ENCODE results near the gene PI4KA.

PI4KA gene

DNA sequence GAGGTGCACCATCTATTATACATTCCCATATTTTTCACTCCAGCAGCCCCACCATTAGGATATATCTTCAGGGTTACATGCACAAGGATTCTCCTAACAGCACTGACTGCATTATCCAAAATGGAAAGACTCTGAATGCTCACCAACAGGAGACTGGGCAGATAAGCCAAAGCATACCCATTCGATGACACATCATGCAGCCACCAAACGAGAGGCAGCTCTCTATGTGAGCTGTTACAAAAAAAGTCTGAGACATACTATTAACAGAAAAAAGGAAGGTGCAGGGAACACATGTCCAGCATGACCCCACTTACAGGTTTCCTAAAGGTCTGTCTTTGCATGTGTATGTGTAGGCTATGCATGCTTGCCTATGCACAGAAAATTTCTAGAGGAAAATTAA, 97.1 kb downstream of the PI4KA start:
- TF ChIP-seq, protein P1, sequence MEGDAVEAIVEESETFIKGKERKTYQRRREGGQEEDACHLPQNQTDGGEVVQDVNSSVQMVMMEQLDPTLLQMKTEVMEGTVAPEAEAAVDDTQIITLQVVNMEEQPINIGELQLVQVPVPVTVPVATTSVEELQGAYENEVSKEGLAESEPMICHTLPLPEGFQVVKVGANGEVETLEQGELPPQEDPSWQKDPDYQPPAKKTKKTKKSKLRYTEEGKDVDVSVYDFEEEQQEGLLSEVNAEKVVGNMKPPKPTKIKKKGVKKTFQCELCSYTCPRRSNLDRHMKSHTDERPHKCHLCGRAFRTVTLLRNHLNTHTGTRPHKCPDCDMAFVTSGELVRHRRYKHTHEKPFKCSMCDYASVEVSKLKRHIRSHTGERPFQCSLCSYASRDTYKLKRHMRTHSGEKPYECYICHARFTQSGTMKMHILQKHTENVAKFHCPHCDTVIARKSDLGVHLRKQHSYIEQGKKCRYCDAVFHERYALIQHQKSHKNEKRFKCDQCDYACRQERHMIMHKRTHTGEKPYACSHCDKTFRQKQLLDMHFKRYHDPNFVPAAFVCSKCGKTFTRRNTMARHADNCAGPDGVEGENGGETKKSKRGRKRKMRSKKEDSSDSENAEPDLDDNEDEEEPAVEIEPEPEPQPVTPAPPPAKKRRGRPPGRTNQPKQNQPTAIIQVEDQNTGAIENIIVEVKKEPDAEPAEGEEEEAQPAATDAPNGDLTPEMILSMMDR (IDR thresholded peaks at IDR 0.05; ENCODE audit: extremely low read depth, insufficient read depth, missing control alignments) = no peak
- no peak for DNase-seq (ENCODE audit: low spot score)
- in situ Hi-C loops (cut with MboI; ENCODE audit: low pct_unique_long_range_greater_than_20kb, low sequenced_read_pairs, unreplicated experiment) = no loop called here

DNA sequence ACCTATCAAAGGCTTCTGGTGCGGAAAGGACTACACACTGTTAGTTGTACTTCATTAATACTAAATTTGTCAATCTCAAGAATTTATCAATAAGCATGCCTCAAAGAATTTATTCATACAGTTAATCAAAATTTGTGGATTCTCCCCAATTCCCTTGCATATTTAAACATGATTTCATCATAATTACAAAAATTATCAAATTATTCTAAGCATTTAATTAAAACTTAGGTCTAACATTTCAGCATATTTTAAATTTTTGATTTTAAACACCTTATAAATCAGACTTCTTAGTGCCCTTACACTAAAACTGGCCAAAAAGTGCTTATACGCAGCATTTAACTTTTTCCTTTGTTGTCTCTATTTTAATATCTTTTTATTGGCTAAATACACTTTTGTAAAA, 98.5 kb downstream of the PI4KA start:
- TF ChIP-seq, protein P1 (IDR thresholded peaks at IDR 0.05; ENCODE audit: extremely low read depth, insufficient read depth, missing control alignments) = no peak

DNA sequence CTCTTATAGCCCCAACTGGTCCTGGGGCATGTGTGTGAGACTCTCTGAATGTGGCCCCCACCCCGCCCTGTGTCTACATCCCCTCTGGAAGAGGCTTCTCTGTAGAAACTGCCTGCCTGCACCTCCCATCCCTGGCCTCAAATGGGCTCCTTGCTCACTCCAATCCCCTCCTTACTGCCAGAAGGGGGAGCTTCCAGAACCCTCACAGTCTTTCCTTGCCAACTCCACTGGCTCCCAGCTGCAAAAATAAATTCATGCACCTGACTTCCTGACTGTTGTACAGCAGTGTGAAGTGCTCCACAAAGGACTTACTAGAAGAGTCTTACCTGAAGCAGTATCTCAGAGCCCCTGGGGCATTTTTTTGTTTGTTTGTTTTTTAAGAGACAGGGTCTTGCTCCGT, 99.9 kb downstream of the PI4KA start:
- no peak for DNase-seq (ENCODE audit: low spot score)
- in situ Hi-C loops (cut with MboI; ENCODE audit: low pct_unique_long_range_greater_than_20kb, low sequenced_read_pairs, unreplicated experiment) = no loop called here
- TF ChIP-seq, protein P1 (IDR thresholded peaks at IDR 0.05; ENCODE audit: extremely low read depth, insufficient read depth, missing control alignments) = no peak

More for the DNA sequence above, 98.5 kb downstream of the PI4KA start:
- in situ Hi-C loops (cut with MboI; ENCODE audit: low pct_unique_long_range_greater_than_20kb, low sequenced_read_pairs, unreplicated experiment) = no loop called here
- DNase-seq (ENCODE audit: low spot score) = no peak

GRCh38 chr22:20756846-20757245, 101.8 kb downstream of the PI4KA start:
- TF ChIP-seq, protein P1 (IDR thresholded peaks at IDR 0.05; ENCODE audit: extremely low read depth, insufficient read depth, missing control alignments) = no peak
- no peak for DNase-seq (ENCODE audit: low spot score)
- in situ Hi-C loops (cut with MboI; ENCODE audit: low pct_unique_long_range_greater_than_20kb, low sequenced_read_pairs, unreplicated experiment) = no loop called here

DNA sequence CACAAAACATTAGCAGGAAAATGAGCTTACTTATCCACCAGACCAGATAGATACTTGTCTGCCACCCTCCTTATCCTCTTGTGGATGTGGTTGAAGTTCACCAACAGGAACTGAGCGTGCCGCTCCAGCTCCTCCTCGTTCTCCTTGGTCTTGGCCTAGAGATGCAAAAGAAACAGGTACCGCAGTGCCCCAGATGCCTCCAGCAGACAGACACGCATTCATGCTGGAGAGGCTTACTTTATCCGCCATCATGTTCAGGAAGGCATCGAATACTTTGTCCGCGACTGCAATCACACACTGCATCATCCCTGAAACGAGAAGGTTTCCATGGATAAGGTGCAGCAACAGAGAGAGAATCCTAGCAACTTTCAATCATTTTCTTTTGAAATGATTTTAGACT, 105.7 kb downstream of the PI4KA start:
- TF ChIP-seq, protein P1 (IDR thresholded peaks at IDR 0.05; ENCODE audit: extremely low read depth, insufficient read depth, missing control alignments) = no peak
- DNase-seq (ENCODE audit: low spot score) = no peak
- in situ Hi-C loops (cut with MboI; ENCODE audit: low pct_unique_long_range_greater_than_20kb, low sequenced_read_pairs, unreplicated experiment) = no loop called here

DNA sequence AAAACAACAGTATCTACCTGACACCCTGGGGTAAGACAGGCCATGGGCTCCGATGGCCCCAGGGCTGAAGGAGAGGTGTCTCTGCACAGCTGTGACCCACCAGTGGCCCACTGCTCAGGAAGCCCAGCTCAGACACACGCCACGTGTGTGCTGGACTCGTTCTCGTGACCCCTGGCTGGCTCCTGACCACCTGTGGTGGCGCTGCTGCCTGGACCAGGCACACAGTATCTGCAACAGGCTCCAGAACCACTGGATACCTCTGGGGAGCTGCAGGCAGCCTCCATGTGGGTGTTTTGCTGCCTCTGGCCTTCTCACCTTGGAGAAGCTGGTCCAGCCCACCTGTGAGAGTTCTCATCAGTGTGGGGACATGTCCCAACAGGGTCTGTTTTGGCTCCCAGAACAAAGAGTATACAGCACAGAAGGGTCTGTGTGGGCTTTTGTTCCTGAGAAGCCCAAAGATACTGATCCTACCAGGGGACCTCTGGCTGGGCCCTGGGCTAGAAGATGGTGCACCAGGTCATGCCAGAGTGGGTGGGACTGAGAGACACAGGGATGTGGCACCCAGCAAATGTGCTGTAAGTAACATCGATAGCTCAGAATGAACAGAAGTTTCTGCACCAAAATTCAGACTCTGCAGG, 106.4 kb downstream of the PI4KA start:
- no peak for DNase-seq (ENCODE audit: low spot score)
- in situ Hi-C loops (cut with MboI; ENCODE audit: low pct_unique_long_range_greater_than_20kb, low sequenced_read_pairs, unreplicated experiment) = no loop called here

More for the DNA sequence above, 106.4 kb downstream of the PI4KA start:
- TF ChIP-seq, protein P1 (IDR thresholded peaks at IDR 0.05; ENCODE audit: extremely low read depth, insufficient read depth, missing control alignments) = no peak

Measured in GM13977 (cell line).